Bronchial epithelial cell (primary cell): Measurements from ENCODE around the gene TAF1A. TPM values are rescaled to one million over a fixed set of nuclear protein-coding genes. Genes with fewer than 3 reads are reported as not detected.

ENCODE experiments used
- DNase-seq: peaks from one replicate; pipeline ENCODE4 v3.0.0-alpha.2; 2010; ENCODE audit warnings: low read depth
- FAIRE-seq: peaks from 2 replicates; lab custom pipeline; 2011; peaks lifted over from hg19 to GRCh38; lab: Jason Lieb, UNC
- H3K27me3 ChIP-seq: 2 replicates; pipeline ENCODE4 v1.5.1; 2011; ENCODE audit warnings: low read length; ENCODE audit not compliant: control insufficient read depth, insufficient read depth
- H3K36me3 ChIP-seq: 2 replicates; pipeline ENCODE4 v1.5.1; 2011; ENCODE audit warnings: low read length; ENCODE audit not compliant: control insufficient read depth, insufficient read depth
- H3K4me3 ChIP-seq: 2 replicates; pipeline ENCODE4 v1.5.1; 2011; ENCODE audit warnings: mild to moderate bottlenecking, low read depth, low read length, control low read depth
- CTCF ChIP-seq: IDR thresholded peaks from 2 replicates; pipeline ENCODE4 v1.5.1; 2011; ENCODE audit warnings: mild to moderate bottlenecking, moderate library complexity, low read length, control low read depth, inconsistent platforms; ENCODE audit not compliant: insufficient read depth, severe bottlenecking
- total RNA-seq: library from RNA; depleted of rRNA; stranded (reverse); fragments of >200 nt; gene quantifications from 2 replicates; pipeline ENCODE4 v1.2.1, GENCODE V29; 2014

TAF1A gene
- total RNA-seq, 1 donor from 2014 or later: 14.5 TPM

- no peak for FAIRE-seq
- Histone ChIP-seq H3K27me3 (no peaks in the 10 kb centered on the region), H3K4me3 (peak overlapping the region; percentile 74), H3K36me3 (peaks cover 2% of the 10 kb centered on the region)
- DNase-seq: peak; percentile 19
- TF ChIP-seq CTCF: no peak
These were observed 29.3 kb upstream of the TAF1A start for GRCh38 chr1:222618880-222619596.

GRCh38 chr1:222618001-222618879 is 28.5 kb upstream of the TAF1A start, which contains the start of gene MIA3:
Gene MIA3, plus strand, starts transcription at chr1:222618097. Its CDS starts 14 bp downstream, at chr1:222618111.
- peaks cover 2% of the 10 kb centered on the region for H3K36me3 ChIP-seq
- H3K4me3 ChIP-seq: peak within 1 kb of the TSS; percentile 74
- no peak for FAIRE-seq
- H3K27me3 ChIP-seq: no peaks in the 10 kb centered on the region
- no peak for TF ChIP-seq CTCF
- DNase-seq: peak; percentile 14

- TF ChIP-seq CTCF: no peak
- H3K27me3 ChIP-seq: no peaks in the 10 kb centered on the region
- H3K4me3 ChIP-seq: peak overlapping the region; percentile 74
- FAIRE-seq (no peak), DNase-seq (peak; percentile 79)
- no peaks in the 10 kb centered on the region for H3K36me3 ChIP-seq
These were observed 27.7 kb upstream of the TAF1A start for GRCh38 chr1:222617367-222617951.

- peak; percentile 8 for DNase-seq
- no peak for FAIRE-seq
These were observed 26.8 kb upstream of the TAF1A start for GRCh38 chr1:222616525-222616924.

DNA sequence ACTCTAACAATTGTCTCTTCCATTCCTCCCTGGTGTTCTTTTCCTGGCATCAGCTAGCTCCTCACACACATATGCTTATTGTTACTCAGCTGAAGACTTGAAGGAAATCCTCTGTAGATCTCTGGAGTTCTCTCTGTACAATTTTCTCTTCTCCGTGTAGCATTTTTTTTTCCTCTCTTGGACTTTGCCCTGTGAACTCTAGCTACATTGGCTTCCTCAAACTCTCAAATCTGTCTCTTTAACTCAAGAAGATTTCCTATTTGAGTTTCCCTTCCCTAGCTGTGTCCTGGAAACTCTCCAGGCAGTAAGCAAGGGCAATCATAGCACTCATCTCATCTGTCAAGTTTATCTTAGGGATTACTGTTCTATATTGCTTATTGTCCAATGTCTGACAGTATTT is 23.9 kb upstream of the TAF1A start:
- Histone ChIP-seq H3K4me3 (no peak overlapping the region), H3K27me3 (no peaks in the 10 kb centered on the region), H3K36me3 (no peaks in the 10 kb centered on the region)
- FAIRE-seq (no peak), DNase-seq (no peak)
- TF ChIP-seq CTCF: no peak

More at GRCh38 chr1:222616525-222616924, 26.8 kb upstream of the TAF1A start:
- Histone ChIP-seq H3K4me3 (no peak overlapping the region), H3K27me3 (no peaks in the 10 kb centered on the region), H3K36me3 (no peaks in the 10 kb centered on the region)
- no peak for TF ChIP-seq CTCF
